ENCODE measurements around the gene PAFAH2. TPM values are rescaled to one million over a fixed set of nuclear protein-coding genes. Genes with fewer than 3 reads are reported as not detected.

Gene PAFAH2
- total and polyA plus RNA-seq, 2 of the 8 experiments (the other 6 are each of a cell fraction or from before 2014, with no cell fraction given), result 7.7 to 9.3 TPM

DNA sequence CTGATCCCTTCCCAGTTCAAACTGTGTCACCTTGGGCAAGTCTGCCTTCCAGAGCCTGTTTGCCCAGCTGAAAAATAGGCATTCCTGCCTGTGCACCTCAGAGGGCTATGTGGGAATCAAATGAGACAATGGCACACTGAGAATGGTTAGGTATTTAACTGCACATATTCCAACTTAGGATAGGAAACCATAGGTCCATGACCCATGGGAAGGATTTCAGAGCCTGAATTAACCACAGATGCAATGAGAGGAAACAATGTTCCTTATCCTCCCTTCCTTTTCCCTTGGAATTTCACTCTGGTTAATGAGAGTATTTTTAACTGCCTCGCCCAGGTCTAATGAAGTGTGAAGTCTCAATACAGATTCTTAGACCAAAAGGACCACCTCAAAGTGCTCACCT is 12.7 kb downstream of the PAFAH2 start (continued):
- TF ChIP-seq, protein P1, sequence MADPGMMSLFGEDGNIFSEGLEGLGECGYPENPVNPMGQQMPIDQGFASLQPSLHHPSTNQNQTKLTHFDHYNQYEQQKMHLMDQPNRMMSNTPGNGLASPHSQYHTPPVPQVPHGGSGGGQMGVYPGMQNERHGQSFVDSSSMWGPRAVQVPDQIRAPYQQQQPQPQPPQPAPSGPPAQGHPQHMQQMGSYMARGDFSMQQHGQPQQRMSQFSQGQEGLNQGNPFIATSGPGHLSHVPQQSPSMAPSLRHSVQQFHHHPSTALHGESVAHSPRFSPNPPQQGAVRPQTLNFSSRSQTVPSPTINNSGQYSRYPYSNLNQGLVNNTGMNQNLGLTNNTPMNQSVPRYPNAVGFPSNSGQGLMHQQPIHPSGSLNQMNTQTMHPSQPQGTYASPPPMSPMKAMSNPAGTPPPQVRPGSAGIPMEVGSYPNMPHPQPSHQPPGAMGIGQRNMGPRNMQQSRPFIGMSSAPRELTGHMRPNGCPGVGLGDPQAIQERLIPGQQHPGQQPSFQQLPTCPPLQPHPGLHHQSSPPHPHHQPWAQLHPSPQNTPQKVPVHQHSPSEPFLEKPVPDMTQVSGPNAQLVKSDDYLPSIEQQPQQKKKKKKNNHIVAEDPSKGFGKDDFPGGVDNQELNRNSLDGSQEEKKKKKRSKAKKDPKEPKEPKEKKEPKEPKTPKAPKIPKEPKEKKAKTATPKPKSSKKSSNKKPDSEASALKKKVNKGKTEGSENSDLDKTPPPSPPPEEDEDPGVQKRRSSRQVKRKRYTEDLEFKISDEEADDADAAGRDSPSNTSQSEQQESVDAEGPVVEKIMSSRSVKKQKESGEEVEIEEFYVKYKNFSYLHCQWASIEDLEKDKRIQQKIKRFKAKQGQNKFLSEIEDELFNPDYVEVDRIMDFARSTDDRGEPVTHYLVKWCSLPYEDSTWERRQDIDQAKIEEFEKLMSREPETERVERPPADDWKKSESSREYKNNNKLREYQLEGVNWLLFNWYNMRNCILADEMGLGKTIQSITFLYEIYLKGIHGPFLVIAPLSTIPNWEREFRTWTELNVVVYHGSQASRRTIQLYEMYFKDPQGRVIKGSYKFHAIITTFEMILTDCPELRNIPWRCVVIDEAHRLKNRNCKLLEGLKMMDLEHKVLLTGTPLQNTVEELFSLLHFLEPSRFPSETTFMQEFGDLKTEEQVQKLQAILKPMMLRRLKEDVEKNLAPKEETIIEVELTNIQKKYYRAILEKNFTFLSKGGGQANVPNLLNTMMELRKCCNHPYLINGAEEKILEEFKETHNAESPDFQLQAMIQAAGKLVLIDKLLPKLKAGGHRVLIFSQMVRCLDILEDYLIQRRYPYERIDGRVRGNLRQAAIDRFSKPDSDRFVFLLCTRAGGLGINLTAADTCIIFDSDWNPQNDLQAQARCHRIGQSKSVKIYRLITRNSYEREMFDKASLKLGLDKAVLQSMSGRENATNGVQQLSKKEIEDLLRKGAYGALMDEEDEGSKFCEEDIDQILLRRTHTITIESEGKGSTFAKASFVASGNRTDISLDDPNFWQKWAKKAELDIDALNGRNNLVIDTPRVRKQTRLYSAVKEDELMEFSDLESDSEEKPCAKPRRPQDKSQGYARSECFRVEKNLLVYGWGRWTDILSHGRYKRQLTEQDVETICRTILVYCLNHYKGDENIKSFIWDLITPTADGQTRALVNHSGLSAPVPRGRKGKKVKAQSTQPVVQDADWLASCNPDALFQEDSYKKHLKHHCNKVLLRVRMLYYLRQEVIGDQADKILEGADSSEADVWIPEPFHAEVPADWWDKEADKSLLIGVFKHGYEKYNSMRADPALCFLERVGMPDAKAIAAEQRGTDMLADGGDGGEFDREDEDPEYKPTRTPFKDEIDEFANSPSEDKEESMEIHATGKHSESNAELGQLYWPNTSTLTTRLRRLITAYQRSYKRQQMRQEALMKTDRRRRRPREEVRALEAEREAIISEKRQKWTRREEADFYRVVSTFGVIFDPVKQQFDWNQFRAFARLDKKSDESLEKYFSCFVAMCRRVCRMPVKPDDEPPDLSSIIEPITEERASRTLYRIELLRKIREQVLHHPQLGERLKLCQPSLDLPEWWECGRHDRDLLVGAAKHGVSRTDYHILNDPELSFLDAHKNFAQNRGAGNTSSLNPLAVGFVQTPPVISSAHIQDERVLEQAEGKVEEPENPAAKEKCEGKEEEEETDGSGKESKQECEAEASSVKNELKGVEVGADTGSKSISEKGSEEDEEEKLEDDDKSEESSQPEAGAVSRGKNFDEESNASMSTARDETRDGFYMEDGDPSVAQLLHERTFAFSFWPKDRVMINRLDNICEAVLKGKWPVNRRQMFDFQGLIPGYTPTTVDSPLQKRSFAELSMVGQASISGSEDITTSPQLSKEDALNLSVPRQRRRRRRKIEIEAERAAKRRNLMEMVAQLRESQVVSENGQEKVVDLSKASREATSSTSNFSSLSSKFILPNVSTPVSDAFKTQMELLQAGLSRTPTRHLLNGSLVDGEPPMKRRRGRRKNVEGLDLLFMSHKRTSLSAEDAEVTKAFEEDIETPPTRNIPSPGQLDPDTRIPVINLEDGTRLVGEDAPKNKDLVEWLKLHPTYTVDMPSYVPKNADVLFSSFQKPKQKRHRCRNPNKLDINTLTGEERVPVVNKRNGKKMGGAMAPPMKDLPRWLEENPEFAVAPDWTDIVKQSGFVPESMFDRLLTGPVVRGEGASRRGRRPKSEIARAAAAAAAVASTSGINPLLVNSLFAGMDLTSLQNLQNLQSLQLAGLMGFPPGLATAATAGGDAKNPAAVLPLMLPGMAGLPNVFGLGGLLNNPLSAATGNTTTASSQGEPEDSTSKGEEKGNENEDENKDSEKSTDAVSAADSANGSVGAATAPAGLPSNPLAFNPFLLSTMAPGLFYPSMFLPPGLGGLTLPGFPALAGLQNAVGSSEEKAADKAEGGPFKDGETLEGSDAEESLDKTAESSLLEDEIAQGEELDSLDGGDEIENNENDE (IDR thresholded peaks at IDR 0.05; ENCODE audit: insufficient replicate concordance, low read length), result no peak
- no peak for TF ChIP-seq GTF2F1 (IDR thresholded peaks at IDR 0.05; ENCODE audit: borderline replicate concordance, low read depth, low read length)
- TF ChIP-seq CHD1 (IDR thresholded peaks at IDR 0.05; ENCODE audit: low read depth, low read length), result no peak
- no peak for TF ChIP-seq ATF3 (IDR thresholded peaks at IDR 0.05; ENCODE audit: insufficient read depth, low read depth, low read length)
- no peak for TF ChIP-seq SP1 (IDR thresholded peaks at IDR 0.05; ENCODE audit: low read depth, low read length)
- TF ChIP-seq ATF2 (IDR thresholded peaks at IDR 0.05; ENCODE audit: low read length), result no peak

All from H1 (cell line).